K562 (cell line): ENCODE results near the gene KAT7. TPM values are rescaled to one million over a fixed set of nuclear protein-coding genes. Genes with fewer than 3 reads are reported as not detected.

Source experiments
- FIP1L1 ChIP-seq: fragments of 200-400 bp; formaldehyde crosslinking; IDR thresholded peaks from 2 replicates; pipeline ENCODE4 v1.6.1; 2018; ENCODE audit warnings: mild to moderate bottlenecking, low read depth, low read length; ENCODE audit not compliant: poor library complexity, severe bottlenecking
- JUN ChIP-seq, 2 experiments: sonication (generic) in 1 of 2; formaldehyde crosslinking in 1 of 2; IDR thresholded peaks; 2 replicates each; pipeline versions ENCODE4 v1.6.1 to v1.8.0; 2012 to 2022; ENCODE audit warnings: borderline replicate concordance in 2 of 2, mild to moderate bottlenecking in 2 of 2, improper control_type of control experiment in 1 of 2, low read depth in 1 of 2, low read length in 1 of 2, missing genetic modification reagents in 1 of 2
- KLF6 ChIP-seq: fragments of 250-450 bp; sonication (Bioruptor Pico); IDR thresholded peaks from 2 replicates; pipeline ENCODE4 v1.4.0; 2020; ENCODE audit warnings: mild to moderate bottlenecking, moderate library complexity, borderline replicate concordance
- LCOR ChIP-seq: sonication (generic); formaldehyde crosslinking; IDR thresholded peaks from 2 replicates; pipeline ENCODE4 v1.8.0; 2022; ENCODE audit warnings: mild to moderate bottlenecking, missing genetic modification reagents
- NCOR1 ChIP-seq: fragments of 450-650 bp; IDR thresholded peaks from 2 replicates; pipeline ENCODE4 v1.6.1; 2016; ENCODE audit warnings: mild to moderate bottlenecking, moderate library complexity
- NFATC3 ChIP-seq: fragments of 450-650 bp; IDR thresholded peaks from 2 replicates; pipeline ENCODE4 v1.6.1; 2017; ENCODE audit warnings: mild to moderate bottlenecking
- TRIM24 ChIP-seq, 2 experiments: fragments of 450-650 bp; IDR thresholded peaks; 2 replicates each; pipeline ENCODE4 v1.6.1; 2016
- ZBTB34 ChIP-seq: fragments of 250-450 bp; sonication (Bioruptor Pico); IDR thresholded peaks from 2 replicates; pipeline ENCODE4 v1.8.0; 2021; ENCODE audit warnings: mild to moderate bottlenecking, moderate library complexity
- ZNF134 ChIP-seq: fragments of 250-450 bp; sonication (Bioruptor Pico); conservative IDR thresholded peaks from 2 replicates; pipeline ENCODE4 v1.4.0; 2020
- ZNF507 ChIP-seq: conservative IDR thresholded peaks from 2 replicates; pipeline ENCODE4 v1.6.1; 2017; ENCODE audit warnings: missing genetic modification characterization, missing compliant biosample characterization
- ZNF584 ChIP-seq: fragments of 200-800 bp; sonication (Bioruptor generic); IDR thresholded peaks from 2 replicates; pipeline ENCODE4 v1.6.1; 2016; ENCODE audit warnings: low read depth, mild to moderate bottlenecking, missing genetic modification characterization, missing compliant biosample characterization
- polyA plus RNA-seq, 8 experiments: library from polyadenylated mRNA; depleted of rRNA in 4 of 8; stranded (reverse) in 5 of 8; unstranded in 3 of 8; fragments of >200 nt; fragmentation: Nextera tagmentation in 2 of 8; fragmentation: Illumina TruSeq in 1 of 8; extraction: Ambion mirVana in 2 of 8; extraction: Trizol in 1 of 8; gene quantifications; 2 replicates each; pipeline versions ENCODE4 v1.2.1 to v1.2.3, GENCODE V29; 2011 to 2014; ENCODE audit warnings: inconsistent platforms in 1 of 8, missing spikeins in 1 of 8
- total RNA-seq, 7 experiments: library from RNA; depleted of rRNA in 6 of 7; stranded (reverse); fragments of >200 nt in 6 of 7; fragmentation: Illumina TruSeq in 2 of 7; extraction: Trizol in 2 of 7; gene quantifications; 2 replicates each; pipeline versions ENCODE4 v1.2.1 to v1.2.3, GENCODE V29; 2011 to 2021; ENCODE audit warnings: low replicate concordance in 1 of 7
- TF ChIP-seq, protein P1 (sequence below), 2 experiments: fragments of 450-650 bp; IDR thresholded peaks; 2 replicates each; pipeline ENCODE4 v1.6.1; 2018; ENCODE audit warnings: mild to moderate bottlenecking in 2 of 2, low read depth in 1 of 2; ENCODE audit not compliant: partially characterized antibody in 2 of 2
- TF ChIP-seq, protein P2 (sequence below): fragments of 450-650 bp; IDR thresholded peaks from 2 replicates; pipeline ENCODE4 v1.6.1; 2016; ENCODE audit warnings: missing biosample characterization, missing genetic modification characterization
- TF ChIP-seq, protein P3 (sequence below): sonication (generic); formaldehyde crosslinking; IDR thresholded peaks from 2 replicates; pipeline ENCODE4 v1.8.0; 2022; ENCODE audit warnings: mild to moderate bottlenecking, missing genetic modification reagents, borderline replicate concordance
- TF ChIP-seq, protein P4 (sequence below): fragments of 250-450 bp; sonication (Bioruptor Pico); IDR thresholded peaks from 2 replicates; pipeline ENCODE4 v1.5.0; 2022; ENCODE audit warnings: mild to moderate bottlenecking

KAT7 gene
- total and polyA plus RNA-seq, 9 of the 15 experiments (the other 6 are each of a cell fraction or from before 2014, with no cell fraction given) = 10.8 to 57.3 (median 34.8) TPM

DNA sequence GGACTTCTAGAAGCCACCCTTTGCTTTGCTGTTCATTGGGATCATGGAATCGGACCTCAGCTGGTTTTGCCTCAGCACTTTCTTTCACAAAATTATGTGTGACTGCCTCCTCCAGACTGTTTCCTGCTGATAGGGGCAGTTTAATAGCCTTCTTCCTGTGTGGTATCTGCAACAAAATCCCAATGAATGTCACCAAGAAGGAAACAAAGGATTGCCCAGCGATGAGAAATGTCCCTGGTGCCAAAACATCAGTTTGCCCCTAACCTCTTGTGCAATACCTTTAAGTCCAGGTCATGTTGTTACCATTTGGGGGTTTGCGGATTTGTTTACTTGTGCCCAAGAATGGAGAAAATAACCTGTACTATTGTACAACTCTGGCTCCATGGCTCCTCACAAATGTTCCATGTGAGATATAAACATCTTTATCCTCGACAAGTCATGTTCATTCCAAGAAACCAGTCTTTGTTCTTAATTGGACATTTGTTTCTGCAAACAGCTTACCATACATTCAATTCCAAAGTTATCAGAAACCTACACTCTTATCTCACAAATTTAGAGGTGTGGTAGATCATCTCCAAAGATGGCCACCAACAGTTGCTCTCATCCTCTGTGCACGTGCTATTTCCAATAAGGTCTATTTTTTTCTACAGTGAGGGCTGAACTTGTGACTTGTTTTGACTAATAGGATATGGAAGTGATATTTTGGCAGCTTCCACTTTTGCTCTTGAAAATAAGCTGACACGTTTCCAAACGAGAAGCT, 44.5 kb downstream of the KAT7 start (continued):
- TF ChIP-seq, protein P1, sequence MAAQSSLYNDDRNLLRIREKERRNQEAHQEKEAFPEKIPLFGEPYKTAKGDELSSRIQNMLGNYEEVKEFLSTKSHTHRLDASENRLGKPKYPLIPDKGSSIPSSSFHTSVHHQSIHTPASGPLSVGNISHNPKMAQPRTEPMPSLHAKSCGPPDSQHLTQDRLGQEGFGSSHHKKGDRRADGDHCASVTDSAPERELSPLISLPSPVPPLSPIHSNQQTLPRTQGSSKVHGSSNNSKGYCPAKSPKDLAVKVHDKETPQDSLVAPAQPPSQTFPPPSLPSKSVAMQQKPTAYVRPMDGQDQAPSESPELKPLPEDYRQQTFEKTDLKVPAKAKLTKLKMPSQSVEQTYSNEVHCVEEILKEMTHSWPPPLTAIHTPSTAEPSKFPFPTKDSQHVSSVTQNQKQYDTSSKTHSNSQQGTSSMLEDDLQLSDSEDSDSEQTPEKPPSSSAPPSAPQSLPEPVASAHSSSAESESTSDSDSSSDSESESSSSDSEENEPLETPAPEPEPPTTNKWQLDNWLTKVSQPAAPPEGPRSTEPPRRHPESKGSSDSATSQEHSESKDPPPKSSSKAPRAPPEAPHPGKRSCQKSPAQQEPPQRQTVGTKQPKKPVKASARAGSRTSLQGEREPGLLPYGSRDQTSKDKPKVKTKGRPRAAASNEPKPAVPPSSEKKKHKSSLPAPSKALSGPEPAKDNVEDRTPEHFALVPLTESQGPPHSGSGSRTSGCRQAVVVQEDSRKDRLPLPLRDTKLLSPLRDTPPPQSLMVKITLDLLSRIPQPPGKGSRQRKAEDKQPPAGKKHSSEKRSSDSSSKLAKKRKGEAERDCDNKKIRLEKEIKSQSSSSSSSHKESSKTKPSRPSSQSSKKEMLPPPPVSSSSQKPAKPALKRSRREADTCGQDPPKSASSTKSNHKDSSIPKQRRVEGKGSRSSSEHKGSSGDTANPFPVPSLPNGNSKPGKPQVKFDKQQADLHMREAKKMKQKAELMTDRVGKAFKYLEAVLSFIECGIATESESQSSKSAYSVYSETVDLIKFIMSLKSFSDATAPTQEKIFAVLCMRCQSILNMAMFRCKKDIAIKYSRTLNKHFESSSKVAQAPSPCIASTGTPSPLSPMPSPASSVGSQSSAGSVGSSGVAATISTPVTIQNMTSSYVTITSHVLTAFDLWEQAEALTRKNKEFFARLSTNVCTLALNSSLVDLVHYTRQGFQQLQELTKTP (IDR thresholded peaks at IDR 0.05; ENCODE audit: low read depth in 1 of 2, partially characterized antibody in 2 of 2) = no peak
- TF ChIP-seq TRIM24 (IDR thresholded peaks at IDR 0.05) = peak in 1 of 2 experiments; percentile 69; a peak in 3 of 4 replicates
- TF ChIP-seq, protein P2, sequence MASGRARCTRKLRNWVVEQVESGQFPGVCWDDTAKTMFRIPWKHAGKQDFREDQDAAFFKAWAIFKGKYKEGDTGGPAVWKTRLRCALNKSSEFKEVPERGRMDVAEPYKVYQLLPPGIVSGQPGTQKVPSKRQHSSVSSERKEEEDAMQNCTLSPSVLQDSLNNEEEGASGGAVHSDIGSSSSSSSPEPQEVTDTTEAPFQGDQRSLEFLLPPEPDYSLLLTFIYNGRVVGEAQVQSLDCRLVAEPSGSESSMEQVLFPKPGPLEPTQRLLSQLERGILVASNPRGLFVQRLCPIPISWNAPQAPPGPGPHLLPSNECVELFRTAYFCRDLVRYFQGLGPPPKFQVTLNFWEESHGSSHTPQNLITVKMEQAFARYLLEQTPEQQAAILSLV (tag) = 0 out of 2 replicates have a peak, but pooled peaks have one; percentile 14
- TF ChIP-seq KLF6 (CRISPR knock-in tag) = no peak
- peak; percentile 44; the same call in 1 of the 2 replicates for TF ChIP-seq LCOR (CRISPR knock-in tag)
- TF ChIP-seq NCOR1 = peak; percentile 68
- no peak; the same call in 1 of the 2 replicates for TF ChIP-seq ZNF134 (CRISPR knock-in tag)
- no peak; the same call in 1 of the 2 replicates for TF ChIP-seq ZBTB34 (CRISPR knock-in tag)
- no peak for TF ChIP-seq ZNF507 (tag)
- TF ChIP-seq ZNF584 (CRISPR knock-in tag) = peak; percentile 79
- TF ChIP-seq JUN (IDR thresholded peaks at IDR 0.05; ENCODE audit: borderline replicate concordance, low read depth, low read length) = 0 out of 2 replicates have a peak, but pooled peaks have one; percentile 16
- TF ChIP-seq JUN (CRISPR knock-in tag; IDR thresholded peaks at IDR 0.05; ENCODE audit: borderline replicate concordance) = no peak
- TF ChIP-seq FIP1L1 = no peak
- TF ChIP-seq, protein P3, sequence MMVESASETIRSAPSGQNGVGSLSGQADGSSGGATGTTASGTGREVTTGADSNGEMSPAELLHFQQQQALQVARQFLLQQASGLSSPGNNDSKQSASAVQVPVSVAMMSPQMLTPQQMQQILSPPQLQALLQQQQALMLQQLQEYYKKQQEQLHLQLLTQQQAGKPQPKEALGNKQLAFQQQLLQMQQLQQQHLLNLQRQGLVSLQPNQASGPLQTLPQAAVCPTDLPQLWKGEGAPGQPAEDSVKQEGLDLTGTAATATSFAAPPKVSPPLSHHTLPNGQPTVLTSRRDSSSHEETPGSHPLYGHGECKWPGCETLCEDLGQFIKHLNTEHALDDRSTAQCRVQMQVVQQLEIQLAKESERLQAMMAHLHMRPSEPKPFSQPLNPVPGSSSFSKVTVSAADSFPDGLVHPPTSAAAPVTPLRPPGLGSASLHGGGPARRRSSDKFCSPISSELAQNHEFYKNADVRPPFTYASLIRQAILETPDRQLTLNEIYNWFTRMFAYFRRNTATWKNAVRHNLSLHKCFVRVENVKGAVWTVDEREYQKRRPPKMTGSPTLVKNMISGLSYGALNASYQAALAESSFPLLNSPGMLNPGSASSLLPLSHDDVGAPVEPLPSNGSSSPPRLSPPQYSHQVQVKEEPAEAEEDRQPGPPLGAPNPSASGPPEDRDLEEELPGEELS (CRISPR knock-in tag) = no peak
- TF ChIP-seq, protein P4, sequence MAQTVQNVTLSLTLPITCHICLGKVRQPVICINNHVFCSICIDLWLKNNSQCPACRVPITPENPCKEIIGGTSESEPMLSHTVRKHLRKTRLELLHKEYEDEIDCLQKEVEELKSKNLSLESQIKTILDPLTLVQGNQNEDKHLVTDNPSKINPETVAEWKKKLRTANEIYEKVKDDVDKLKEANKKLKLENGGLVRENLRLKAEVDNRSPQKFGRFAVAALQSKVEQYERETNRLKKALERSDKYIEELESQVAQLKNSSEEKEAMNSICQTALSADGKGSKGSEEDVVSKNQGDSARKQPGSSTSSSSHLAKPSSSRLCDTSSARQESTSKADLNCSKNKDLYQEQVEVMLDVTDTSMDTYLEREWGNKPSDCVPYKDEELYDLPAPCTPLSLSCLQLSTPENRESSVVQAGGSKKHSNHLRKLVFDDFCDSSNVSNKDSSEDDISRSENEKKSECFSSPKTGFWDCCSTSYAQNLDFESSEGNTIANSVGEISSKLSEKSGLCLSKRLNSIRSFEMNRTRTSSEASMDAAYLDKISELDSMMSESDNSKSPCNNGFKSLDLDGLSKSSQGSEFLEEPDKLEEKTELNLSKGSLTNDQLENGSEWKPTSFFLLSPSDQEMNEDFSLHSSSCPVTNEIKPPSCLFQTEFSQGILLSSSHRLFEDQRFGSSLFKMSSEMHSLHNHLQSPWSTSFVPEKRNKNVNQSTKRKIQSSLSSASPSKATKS (CRISPR knock-in tag) = no peak
- TF ChIP-seq NFATC3 = no peak
